HG03439 (cell line): ENCODE measurements around the gene CLPTM1L.
"Not testable (repeated sequence)": the region's sequence is repeated elsewhere in the genome, so short reads cannot be mapped to it uniquely, and the experiment has no call there.

Experiments
- ATAC-seq: cut with Tn5 transposase; IDR thresholded peaks from one replicate; pipeline ENCODE4 v1.9.1; 2021; ENCODE audit warnings: mild to moderate bottlenecking, moderate library complexity; ENCODE audit not compliant: unreplicated experiment

Gene CLPTM1L

DNA sequence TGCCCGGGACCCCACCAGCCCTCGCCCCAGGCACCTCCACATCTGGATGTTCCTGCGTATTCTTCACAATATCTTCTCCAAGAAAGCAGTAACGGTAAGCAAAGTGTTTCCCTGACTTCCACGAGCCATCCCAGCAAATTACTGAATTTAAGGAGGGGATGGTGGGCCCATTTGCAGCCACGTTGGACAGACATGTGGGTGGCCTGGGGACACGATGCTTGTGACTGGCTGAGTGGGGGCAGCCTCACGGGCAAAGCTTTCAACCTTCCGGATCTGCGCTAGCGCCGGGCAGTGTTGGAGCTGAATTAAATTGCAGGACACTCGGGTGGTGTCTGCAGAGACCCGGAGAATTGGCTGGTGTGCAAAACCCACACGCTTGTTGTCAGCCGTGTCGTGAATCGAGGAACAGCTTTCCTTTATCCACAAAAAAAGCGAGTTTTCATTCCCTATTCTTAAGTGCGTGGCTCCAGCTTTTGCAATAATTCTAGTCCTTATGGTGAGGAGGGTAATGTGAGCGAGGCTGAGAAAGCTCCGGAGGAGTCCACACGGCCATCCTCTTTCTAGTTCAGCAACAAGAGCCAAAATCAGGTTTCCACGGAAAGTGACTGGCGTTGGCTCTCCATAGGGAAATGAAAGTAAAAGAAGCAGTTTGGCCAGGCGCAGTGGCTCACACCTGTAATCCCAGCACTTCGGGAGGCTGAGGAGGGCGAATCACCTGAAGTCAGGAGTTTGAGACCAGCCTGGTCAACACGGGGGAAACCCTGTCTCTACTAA, 17.5 kb upstream of the CLPTM1L start:
- ATAC-seq, result no peak

DNA sequence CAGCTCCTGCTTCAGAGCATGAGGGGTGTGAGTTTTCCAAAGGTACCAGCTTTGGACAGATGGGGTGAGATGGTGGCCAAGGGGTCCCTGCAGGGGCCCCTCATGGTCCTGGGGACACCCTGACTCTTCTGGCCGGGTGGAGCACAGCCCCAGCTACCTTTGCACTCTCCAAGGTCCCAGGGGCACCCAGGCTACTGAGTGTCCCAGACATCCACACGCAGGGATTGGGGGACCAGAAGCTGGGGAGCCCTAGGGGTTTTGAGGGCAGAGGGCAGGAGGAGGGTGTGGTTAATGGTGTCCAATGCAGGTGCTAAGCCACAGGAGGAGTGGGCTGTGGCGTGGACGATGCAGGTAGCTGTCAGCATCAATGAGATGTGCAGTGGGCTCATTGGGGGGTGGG, 16.0 kb upstream of the CLPTM1L start:
- no peak for ATAC-seq

DNA sequence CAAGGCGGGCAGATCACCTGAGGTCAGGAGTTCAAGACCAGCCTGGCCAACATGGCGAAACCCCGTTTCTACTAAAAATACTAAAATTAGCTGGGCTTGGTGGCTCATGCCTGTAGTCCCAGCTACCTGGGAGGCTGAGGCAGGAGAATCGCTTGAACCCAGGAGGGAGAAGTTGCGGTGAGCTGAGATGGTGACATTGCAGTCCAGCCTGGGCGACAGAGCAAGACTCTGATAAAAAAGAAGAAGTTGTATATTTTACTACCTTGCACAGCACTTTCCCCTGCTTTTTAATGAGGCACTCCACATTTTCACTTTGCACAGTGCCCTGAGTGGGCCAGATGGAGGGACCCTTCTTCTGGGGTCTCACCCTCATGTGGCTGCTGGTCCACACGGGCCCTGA, 15.5 kb upstream of the CLPTM1L start:
- ATAC-seq, result not testable (repeated sequence)

DNA sequence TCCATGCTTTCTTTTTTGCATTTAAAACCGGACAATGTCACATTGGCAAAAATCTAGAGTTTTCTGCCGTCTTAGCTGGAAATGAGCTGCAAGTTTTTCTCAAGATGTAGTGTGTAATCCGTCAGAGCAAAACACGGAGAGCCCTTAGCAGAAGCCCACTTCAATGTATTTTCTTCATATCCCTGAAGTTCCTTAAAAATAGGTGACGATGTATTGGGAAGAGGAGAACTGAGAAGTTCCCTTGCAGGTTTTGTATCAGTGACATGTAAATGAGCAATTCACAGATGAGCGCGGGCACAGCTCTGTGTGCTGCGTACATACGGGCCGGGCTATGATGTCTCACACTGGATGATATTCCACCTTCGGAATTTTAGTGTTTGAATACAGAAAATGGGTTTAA, 14.8 kb upstream of the CLPTM1L start:
- no peak for ATAC-seq

DNA sequence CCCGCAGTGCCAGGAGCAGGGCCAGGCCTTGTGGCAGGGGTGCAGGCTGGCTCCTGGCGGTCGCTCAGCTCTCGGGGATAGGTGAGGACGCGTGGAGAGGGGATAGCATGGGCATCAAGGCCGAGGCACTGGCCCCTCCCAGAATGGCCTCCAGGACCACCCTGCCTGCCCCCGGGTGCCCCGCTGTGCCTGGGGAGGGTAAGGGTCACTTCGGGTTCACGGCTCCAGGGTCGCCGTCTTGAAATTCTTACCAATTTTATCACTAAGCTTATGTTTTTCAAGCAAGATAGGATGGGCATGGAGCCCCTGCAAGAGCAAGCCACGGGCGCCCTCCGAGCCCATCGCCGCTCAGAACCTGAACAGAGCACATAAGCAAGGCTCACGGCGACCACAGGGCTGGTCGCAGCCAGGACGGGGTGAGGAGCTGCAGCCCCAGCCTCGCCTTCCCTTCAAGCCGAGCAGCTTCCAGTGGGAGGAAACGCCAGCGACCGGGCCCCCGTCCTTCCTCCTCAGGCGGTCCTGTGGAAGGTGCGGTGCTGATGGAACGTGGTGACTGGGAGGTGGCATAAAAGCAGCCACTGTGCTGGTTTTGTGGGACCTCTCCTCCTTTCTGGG, 14.2 kb upstream of the CLPTM1L start:
- ATAC-seq, result no peak

DNA sequence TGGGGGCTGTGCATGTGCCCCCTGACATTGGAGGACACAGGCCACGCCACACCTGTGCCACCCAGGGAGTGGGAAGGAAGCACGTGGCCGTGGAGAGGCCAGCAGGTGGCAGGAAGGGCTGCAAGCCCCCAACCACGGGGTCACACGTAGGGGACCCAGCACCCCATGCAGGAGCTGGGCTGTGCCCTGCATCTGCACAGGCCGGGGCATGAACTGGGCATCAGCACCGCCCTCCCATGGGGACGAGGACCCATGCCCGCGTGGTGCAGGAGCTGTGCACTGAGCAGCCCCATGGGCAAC, 13.8 kb upstream of the CLPTM1L start:
- ATAC-seq, result no peak

DNA sequence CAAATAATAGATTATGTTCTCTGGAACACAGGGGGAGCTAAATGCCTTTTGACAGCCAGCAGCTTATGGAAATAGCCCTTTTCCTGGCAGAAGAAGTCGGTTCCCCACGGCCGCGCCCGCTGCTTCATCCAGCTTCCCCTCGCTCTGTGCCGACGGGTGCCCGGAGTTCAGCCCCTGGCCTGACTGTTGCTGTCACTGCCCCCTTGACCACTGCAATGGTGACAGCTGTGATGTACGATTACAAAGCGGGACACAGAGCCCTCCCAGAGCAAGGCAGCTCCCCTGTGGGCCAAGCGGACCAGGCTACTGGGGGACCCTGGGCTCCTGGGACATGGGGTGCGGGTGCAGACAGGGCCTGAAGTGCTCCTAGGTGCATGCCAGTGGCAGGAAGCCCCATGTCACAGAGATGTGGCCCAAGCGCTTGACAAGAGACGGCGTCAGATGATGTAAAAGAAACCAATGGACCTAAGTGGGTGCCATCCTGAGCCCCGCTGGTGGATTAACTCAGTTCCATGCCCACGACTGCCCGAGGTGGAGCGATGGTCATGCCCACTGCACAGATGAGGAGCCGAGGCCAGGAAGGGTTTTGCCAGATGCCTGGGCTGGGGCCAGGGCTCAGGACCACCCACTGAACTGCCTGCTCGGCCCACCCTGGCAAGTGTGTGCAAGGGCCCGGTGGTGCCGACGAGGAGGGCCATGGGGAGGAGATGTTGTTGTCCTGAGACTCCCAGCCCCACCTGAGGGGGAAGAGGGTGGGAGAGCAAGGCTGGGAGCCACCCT, 13.2 kb upstream of the CLPTM1L start:
- no peak for ATAC-seq

DNA sequence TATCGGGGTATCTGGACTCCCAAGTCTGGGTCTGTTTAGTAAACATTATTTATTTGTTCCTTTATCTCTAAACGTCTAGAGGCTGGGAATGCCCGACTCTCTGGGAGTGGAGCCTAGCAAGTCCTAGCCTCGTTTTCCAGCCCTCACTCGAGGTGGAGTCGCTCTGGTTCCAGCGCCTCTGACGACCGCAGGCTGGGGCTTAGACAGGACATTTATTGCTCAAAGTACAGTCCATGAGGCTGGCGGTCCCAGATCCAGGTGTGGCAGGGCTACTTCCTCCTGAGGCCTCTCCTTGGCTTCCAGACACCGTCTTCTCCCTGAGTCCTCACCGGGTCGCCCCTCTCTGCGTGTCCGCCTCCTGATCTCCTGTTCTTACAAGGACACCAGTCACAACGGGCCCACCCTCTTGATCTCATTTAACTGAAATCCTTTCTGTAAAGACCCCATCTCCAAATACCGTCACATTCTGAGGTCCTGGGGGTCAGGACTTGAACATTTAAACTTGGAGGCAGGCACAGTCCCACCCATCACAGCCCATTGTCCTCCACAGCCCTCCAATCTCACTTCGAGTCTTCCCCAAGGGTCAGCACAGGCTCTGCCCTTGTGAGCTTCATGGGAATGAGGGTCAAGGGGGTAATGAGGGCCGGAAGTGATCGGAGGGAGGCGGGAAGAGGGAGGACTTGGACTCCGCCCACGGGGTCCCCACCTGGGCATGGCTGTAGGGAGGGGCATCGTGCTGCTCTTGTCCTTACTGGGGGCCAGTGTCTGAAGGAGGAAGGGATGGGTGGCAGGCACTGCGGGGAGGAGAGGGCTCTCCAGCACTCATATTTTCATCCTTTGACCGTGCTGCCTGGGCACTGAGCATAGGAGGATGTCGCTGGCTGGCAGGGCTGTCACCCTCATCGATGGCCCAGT, 12.2 kb upstream of the CLPTM1L start:
- no peak for ATAC-seq

DNA sequence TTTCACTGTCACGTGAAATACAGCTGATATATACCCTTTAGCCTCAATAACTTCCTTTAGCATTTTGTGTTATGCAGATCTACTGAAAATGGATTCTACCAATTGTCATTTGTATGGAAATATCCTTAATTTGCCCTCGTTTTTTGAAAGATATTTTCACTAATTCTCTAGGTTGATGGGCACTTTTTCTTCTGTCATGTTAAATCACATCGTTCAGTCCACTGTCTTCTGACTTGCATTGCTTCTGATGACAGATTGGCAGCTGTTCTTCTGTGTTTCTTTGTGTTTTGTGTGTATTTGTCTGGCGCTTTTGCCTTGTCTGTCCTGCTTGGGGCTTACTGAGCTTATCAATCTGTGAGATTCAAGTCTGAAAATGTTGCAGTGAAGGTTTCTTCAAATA, 9.7 kb upstream of the CLPTM1L start:
- no peak for ATAC-seq

DNA sequence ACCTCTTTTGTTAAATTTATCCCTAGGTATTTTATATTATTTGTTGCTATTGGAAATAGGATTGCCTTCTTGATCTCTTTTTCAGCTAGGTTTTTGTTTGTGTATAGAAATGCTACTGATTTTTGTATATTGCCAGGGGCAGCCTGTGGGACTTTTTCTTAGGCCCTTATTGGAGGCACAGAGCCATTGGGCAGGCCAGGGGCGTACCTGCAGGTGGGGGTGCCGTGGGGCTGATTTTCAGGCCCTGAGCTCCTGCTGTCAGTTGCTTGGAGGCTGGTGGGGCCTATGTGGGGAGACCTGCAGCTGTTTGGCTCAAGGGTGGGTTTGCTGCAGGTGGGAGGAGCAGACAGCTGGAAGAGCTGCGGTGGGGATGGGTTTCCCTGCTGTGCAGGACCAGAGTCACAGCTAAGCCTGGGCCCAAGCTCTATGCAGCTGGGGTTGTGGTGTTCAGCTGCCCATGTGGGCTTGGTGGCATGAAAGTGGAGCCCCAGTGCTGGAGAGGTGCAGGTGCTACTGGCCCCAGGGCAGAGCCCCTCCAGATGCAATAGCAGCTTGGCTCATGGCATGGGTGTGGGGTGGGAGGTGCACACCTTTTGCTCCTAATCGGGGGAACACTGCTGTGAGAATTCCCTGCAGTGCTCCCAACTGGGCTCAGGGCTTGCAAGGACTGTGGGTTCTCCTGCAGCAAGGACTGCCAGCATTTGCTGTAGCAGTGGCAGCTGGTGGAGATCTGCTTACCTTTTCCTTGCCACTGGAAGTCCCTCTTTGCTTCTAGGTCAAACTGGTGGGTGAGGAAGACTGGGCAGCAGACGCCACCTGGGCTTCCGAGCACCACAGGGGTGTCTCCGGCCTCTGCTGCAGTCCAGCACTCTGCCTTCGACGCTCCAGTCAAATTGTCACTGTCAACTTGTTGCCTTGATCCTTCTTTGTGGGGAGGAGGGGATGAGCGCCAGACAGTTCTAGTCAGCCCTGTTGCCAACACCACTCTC, 7.6 kb upstream of the CLPTM1L start:
- no peak for ATAC-seq

DNA sequence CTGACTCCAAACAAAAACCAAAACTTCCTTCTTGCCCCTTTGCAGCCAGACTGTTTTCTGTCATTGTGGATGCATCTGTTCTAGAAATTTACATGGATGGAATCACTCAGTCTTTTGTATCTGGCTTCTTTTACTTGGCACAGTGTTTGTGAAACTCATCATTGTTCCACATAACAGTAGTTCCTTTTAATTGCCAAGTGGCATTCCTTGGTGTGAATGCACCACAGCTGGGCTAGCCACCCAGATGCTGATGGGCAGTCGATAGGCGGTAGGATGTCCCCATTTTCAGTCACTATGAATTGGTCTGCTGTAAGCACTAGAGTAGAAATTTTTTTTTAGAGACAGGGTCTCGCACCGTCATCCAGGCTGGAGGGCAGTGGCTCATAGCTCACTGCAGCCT, 6.3 kb upstream of the CLPTM1L start:
- ATAC-seq, result no peak

DNA sequence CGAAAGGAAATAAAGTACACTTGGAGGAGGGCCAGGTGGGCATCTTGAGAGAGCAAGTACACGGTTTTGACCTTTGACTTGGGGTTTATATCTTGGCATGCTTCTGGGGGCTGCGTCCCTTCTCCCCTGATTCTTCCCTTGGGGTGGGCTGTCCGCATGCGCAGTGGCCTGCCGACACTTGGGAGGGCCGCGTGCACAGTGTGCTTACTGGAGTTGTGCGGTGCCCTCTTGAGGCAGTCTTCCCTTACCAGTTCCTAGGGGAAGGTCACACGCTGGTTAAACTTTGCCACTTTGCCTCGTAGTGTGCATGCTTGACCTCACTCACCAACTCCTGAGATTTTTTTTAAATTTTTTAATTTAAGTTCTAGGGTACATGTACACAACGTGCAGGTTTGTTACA, 4.3 kb upstream of the CLPTM1L start:
- ATAC-seq, result no peak

DNA sequence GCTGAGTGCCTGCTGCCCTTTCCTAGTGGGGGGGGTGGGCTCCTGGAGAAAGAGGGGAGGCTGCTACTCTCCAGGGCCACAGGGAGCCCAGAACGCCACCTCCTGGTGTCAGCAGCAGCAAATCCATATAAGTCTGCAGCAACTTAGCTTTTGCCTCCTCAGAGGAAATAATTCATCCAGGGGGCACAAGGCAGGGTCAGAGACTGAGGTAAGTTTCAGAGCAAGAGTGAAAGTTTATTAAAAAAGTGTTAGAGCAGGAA, 4.0 kb upstream of the CLPTM1L start:
- no peak for ATAC-seq

DNA sequence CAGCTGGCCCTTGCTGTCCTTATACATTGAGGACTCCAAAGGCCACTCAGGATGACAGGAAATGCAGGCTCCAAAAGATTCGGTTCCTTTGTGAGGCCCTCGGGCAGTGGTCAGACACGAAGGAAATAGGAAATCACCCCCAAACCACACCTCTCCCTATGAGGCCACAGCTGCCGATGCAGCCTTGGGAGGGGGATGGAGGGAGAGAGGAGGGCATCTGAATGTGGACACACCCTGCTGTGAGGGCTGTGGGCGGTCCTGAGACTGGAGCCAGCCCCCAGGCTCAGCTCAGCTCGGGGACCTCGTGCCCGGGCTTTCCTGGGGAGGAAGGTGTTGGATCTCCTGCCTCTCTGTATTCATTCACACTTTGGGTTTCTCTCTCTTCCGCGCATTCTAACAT, 2.7 kb upstream of the CLPTM1L start:
- no peak for ATAC-seq

DNA sequence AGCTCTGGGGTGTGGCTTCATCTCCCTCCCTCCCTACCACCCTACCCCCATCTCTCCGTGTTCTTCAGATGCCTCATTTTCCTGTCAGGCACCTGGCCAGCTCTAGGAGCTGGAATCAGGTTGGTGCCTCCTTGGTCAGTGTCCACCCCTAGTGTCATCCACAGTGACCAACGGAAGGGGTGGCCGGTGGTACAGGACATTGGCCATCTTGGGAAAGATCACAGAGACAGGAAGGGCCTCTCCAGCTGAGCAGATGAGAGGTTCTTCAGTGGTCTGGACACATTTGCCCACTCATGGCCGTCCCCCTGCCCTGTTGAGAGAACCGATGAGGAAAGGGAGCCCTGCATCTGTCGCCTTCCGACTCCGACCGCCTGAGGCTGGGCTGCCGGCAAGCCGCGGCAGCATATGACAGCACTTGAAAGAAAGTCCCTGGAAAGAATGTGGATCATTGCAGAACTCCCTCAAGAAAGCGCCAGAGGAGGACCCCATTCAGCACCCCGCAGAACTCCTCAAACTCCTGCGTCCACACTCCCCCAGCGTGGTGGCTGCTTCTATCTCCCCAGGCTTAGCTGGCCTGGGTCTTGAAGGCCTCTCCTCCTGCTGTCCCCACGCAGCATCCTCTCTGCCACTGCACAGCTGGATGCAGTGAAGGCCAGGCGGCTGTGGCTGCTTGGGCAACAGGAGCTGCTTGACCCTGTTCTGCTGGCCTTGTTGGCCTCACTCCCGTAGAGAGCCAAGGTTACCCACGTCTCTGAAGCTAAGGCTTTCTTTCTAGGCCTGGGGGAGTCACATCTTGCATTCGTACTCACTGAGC, 1.9 kb upstream of the CLPTM1L start:
- no peak for ATAC-seq

DNA sequence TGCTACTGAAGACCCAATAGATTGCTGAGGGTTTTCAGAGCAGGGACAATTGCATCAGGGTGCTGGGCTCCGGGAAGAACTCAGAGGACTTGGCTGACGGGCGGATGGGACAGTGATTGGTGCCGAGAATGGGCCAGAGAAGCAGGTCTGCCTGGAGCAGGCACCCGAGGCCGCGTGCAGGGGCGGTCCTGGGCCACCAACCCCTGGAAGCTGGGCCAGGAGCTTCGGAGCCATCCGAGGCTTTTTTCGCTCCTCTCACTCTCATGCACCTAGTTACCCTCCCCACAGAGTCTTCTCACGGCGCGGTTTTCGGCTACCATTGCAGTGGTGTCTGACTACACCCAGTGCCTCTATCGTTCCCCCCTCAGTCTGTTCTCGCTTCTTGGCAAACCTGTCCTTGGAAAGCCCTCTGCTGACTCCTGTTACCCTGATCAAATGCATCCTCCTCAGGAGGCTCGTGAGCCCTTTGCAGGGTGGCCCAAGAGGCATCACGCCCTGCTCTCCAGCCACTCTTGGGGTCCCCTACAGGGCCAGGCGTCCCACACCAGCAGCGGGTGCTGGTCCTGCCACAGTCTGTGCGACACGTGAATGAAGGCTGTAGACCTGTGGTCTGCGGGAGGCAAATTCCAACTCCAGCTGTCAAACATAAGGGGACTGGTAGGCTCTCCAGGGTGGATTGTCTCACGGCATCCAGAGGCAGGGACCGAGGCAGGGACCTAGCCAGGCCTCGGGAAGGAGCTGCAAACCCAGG, 1.2 kb upstream of the CLPTM1L start:
- no peak for ATAC-seq

DNA sequence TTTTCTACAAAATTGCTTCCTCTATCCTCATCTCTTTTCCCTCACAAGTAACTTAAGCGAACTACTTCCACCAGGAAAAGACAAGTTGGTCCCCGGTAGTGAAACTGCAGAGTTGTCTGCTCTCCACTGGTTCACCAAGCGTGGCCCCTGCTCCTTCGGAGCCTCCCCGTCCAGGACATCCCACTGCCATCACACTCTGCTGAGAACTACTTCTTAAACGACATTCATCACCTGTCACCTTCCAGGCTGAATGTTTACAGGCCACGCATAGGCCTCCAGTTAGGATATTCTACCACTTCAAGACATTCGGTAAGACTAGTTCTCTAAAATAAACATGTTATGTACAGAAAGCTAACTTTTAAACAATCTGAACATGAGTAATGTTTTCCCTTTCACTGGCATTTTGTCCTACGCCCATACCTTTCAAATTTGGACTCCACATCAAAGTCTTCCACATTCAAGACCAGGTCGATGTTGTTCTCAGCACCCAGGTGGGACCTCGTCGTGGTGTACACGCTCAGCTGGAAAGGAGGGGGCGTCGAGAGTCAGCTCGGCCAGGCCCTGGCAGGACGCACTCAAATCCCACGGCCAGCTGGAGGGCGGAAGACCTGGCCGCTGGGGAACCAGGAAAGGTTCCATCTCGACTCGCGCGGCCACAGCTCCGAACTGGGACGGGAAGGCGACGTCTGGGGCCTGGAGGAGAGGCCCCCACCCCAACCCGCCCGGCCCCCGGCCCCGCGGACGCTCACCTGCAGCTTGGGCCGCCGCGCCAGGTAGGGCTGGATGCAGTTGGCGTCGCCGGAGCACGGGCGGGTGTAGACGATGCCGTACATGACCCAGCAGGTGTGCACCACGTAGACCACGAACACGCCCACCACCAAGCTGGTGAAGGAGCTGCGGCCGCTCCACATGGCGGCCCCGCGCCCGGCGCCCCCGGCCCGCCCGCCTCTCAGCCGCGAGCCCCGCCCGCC, 683 bp downstream of the CLPTM1L start:
- peak; percentile 18 for ATAC-seq

DNA sequence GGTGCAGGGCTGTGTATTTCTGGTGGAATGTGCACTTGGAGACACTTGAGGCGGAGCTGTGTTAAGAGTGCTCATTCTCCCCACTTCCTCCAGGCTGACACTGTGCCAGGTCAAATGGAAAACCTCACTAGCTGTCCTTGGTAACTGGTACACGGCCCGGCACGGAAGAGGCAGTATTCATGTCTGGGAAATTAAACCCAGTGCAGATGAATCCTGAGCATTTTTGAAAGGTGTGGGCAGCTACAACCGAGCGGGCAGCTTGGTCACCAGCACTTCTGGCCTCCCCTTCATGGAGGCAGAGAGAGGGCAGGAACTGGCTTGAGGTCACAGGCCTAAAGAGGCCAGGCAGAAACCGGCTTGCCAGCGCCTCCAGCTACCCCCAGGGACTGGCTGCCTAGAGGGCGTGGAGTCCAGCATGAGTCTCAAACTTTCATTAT, 1.6 kb downstream of the CLPTM1L start:
- no peak for ATAC-seq
